AG04449 (cell line): Measurements from ENCODE around the gene ALDH18A1.

Experiments
- CTCF ChIA-PET: fragments of 350-600 bp; formaldehyde crosslinking; extraction: SDS; loops from one replicate; lab custom pipeline; 2021; ENCODE audit warnings: antibody characterized with exemption; lab: Yijun Ruan, JAX
- POLR2A ChIA-PET: fragments of 400-600, 350-600 bp; formaldehyde crosslinking; extraction: SDS; loops from one replicate; lab custom pipeline; 2020; ENCODE audit warnings: antibody characterized with exemption, inconsistent platforms; lab: Yijun Ruan, JAX
- DNase-seq: peaks from one replicate; pipeline ENCODE4 v3.0.0-alpha.2; 2010; ENCODE audit warnings: low read depth, low spot score
- H3K4me3 ChIP-seq: 2 replicates; pipeline ENCODE4 v1.5.1; 2011; ENCODE audit warnings: low read depth, mild to moderate bottlenecking, control low read depth, low read length
- TF ChIP-seq, protein P1 (sequence below): IDR thresholded peaks from one replicate; pipeline ENCODE4 v1.5.1; 2011; ENCODE audit warnings: mild to moderate bottlenecking, moderate library complexity, low read length, control low read depth, inconsistent platforms; ENCODE audit not compliant: insufficient read depth; ENCODE audit errors: missing control alignments

Gene ALDH18A1

DNA sequence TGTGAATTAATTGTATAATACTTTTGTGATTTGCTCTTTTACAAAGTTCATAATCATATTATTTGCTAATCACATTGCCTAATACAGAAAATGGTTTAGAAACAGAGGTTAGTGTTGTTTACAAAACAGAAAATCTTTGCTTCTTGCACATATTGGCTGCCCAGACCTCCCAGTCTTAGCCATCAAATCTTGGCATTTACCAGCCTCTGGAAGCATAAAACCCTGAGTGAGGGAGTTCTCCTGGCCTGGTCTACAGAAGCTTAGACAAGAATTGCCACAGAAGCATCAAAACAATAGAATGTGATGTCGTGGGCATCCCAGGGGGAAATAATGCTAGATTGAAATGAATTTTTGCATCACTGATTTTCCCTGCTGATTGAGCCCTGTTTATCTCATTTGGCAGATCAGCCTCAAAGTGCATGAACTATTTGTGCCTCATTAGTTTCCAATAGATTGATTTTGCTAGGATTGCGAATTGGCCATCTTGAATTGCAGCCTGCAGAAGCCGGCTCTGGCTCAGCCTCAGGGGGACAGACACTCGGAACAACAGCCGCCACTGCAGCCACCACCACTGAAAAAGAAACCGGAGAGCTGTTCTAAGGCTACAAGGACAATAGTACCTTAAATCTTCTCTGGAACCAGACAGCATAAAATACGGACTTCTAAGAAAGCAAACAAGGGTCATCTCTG lies 84.2 kb downstream of the ALDH18A1 start:
- POLR2A ChIA-PET: no interaction called here
- CTCF ChIA-PET: no interaction called here
- no peak overlapping the region for H3K4me3 ChIP-seq
- no peak for DNase-seq
- TF ChIP-seq, protein P1, sequence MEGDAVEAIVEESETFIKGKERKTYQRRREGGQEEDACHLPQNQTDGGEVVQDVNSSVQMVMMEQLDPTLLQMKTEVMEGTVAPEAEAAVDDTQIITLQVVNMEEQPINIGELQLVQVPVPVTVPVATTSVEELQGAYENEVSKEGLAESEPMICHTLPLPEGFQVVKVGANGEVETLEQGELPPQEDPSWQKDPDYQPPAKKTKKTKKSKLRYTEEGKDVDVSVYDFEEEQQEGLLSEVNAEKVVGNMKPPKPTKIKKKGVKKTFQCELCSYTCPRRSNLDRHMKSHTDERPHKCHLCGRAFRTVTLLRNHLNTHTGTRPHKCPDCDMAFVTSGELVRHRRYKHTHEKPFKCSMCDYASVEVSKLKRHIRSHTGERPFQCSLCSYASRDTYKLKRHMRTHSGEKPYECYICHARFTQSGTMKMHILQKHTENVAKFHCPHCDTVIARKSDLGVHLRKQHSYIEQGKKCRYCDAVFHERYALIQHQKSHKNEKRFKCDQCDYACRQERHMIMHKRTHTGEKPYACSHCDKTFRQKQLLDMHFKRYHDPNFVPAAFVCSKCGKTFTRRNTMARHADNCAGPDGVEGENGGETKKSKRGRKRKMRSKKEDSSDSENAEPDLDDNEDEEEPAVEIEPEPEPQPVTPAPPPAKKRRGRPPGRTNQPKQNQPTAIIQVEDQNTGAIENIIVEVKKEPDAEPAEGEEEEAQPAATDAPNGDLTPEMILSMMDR: no peak

DNA sequence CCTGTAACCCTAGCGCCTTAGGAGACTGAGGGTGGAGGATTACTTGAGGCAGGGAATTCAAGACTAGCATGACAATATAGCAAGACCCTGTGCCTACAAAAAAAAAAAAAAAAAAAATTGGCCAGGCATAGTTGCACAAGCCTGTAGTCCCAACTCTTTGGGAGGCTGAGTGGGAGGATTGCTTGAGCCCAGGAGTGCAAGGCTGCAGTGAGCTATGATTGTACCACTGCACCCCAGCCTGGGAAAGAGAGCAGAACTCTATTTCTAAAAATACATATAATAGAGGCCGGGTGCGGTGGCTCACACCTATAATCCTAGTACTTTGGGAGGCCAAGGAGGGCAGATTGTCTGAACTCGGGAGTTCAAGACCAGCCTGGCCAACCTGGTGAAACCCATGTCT lies 85.1 kb downstream of the ALDH18A1 start:
- POLR2A ChIA-PET: no interaction called here
- CTCF ChIA-PET: no interaction called here
- DNase-seq: no peak
- TF ChIP-seq, protein P1: no peak
- H3K4me3 ChIP-seq: no peak overlapping the region

DNA sequence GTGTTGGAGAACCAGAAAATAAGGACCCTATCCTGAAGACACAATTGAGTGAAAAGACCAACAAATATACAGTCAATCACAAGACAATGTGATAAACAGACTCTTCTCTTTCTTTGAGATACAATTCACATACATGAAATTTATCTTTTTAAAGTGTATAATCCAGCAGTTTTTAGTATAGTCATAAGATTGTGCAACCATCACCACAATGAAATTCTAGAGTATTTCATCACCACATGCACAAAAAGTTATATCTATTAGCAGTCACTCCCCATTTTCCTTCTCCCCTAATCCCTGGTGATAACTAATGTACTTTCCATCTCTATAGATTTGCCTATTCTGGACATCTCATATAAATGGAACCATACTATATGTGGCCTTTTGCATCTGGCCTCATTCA lies 87.1 kb downstream of the ALDH18A1 start:
- no peak overlapping the region for H3K4me3 ChIP-seq
- ChIA-PET CTCF (no interaction called here), POLR2A (no interaction called here)
- no peak for DNase-seq
- TF ChIP-seq, protein P1: no peak

DNA sequence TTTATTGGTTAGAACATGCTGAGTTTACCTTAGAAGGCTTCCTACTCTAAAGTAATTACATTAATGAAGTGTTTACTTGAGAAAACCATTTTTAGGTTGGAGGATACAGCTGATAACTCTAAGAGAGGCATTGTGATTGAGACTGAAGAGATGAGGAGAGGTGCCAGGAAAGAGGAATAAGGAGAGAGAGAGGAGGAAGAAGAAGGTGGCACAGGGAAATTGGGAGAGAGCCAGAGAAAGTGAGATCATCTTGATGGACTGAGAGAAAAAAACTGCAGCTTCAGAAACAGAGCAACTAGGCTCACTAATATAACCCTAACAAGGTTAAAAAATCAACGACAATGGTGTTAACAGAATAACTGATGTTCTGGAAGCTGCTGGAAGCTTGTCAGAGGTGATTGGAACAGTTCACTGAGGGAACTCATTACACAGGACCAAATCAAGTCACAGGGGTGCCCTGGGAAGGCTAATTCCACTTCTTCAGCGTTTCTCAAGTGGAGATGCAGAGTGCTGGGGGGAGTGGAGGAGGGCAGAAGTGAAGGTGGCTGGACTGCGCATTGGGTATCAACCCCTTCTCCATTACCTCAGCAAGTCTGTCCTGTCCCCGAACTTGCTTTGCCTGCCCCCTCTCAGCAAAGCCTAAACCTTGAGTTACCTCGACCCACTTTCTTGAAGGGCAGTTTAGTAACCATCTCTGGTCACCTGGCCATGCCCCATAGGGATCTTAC lies 88.4 kb downstream of the ALDH18A1 start:
- H3K4me3 ChIP-seq: no peak overlapping the region
- TF ChIP-seq, protein P1: no peak
- POLR2A ChIA-PET: no interaction called here
- no peak for DNase-seq
- CTCF ChIA-PET: no interaction called here

DNA sequence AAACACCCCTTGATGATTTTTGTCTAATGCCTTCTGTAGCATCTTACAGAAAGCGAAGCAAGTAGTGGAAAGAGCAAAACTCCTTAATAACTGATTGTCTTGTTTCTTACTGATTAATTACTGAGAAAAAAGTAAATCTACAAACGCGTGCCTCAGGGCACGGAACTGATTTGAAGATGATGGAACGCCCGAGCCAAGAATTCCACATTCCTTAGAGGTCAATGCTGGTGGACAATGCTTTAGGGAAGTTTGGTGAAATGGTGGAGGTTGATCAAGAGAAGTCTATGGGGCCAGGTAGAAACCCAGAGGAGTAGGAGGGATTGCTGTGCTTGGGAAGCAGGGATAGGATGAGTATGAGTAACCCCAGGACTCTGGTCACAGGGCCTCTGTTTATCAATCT lies 90.4 kb downstream of the ALDH18A1 start:
- TF ChIP-seq, protein P1: no peak
- ChIA-PET POLR2A (no interaction called here), CTCF (no interaction called here)
- no peak overlapping the region for H3K4me3 ChIP-seq
- no peak for DNase-seq

DNA sequence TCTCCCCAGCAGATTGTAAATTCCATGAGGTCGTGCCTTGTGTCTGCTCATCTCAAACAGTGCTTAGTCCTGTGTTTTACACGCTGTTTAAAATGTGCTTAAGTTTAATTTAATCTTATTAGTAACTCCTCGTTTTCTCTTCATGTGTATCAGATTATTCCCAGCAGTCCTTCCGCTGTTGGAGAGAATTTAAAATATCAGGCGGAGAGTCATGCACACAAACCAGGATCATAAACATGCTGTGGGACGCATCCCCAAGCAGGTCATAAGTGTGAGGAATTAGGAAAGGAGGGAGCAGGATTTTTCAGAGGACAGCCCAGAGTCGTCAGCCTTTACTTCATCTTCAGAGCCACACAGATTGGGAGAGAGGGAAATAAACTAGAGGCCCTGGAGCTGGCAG lies 91.2 kb downstream of the ALDH18A1 start:
- ChIA-PET CTCF (no interaction called here), POLR2A (no interaction called here)
- TF ChIP-seq, protein P1: no peak
- no peak overlapping the region for H3K4me3 ChIP-seq
- no peak for DNase-seq
